ENCODE data around the gene PGLYRP4. TPM values are rescaled to one million over a fixed set of nuclear protein-coding genes. Genes with fewer than 3 reads are reported as not detected.
"Not testable (repeated sequence)": the region's sequence is repeated elsewhere in the genome, so short reads cannot be mapped to it uniquely, and the experiment has no call there.

The PGLYRP4 gene
- polyA plus RNA-seq, 1 donor from 2014 or later = not detected

GRCh38 chr1:153343040-153343681 is 5.5 kb downstream of the PGLYRP4 start:
- Mint-ChIP-seq H3K4me1 (peaks cover 17 to 24% (median 19%) of the 10 kb centered on the region in 3 donors), H3K27me3 (peaks cover 61% of the 10 kb centered on the region), H3K9me3 (no peaks in the 10 kb centered on the region), H3K27ac (no peak overlapping the region), H3K4me3 (no peak overlapping the region), H3K36me3 (no peaks in the 10 kb centered on the region)

- Mint-ChIP-seq H3K4me1 (peaks cover 17 to 24% (median 19%) of the 10 kb centered on the region in 3 donors), H3K36me3 (no peaks in the 10 kb centered on the region), H3K4me3 (no peak overlapping the region), H3K27ac (no peak overlapping the region), H3K9me3 (no peaks in the 10 kb centered on the region), H3K27me3 (peaks cover 54% of the 10 kb centered on the region)
Observed at GRCh38 chr1:153342178-153342577, 6.5 kb downstream of the PGLYRP4 start.

DNA sequence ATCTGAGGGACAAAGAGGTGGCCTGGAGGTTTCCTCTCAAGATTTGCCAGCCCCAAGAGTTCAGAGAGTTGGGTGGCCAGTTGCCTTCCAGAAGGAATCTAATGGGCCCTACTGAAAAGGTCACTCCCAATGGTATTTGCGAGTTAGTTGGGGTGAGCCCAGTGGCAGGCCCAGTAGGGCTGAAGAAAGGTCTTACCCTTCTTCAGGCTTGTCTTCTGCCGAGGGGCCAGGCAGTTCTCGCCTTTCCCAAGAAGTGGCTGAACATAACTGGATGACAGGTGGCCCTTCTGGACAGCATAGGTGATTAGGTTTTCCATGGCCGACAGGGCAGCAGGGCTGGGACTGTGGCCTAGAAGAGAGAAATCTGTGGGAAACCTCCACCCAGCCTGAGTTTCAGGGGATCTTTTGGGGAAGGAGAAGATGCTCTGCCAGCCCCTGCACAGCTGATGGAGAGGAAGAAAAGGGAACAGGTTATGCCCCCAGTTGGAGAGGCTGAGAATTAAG is 7.2 kb downstream of the PGLYRP4 start:
- H3K36me3 Mint-ChIP-seq = no peaks in the 10 kb centered on the region
- H3K9me3 Mint-ChIP-seq = no peaks in the 10 kb centered on the region
- H3K27me3 Mint-ChIP-seq = peaks cover 47% of the 10 kb centered on the region
- H3K27ac Mint-ChIP-seq = no peak overlapping the region
- H3K4me3 Mint-ChIP-seq = no peak overlapping the region
- peaks cover 15 to 21% (median 17%) of the 10 kb centered on the region in 3 donors for H3K4me1 Mint-ChIP-seq

GRCh38 chr1:153340356-153340755 is 8.3 kb downstream of the PGLYRP4 start:
- no peaks in the 10 kb centered on the region for H3K9me3 Mint-ChIP-seq
- no peak overlapping the region for H3K27ac Mint-ChIP-seq
- H3K27me3 Mint-ChIP-seq = peaks cover 39% of the 10 kb centered on the region
- peaks cover 5 to 10% (median 7%) of the 10 kb centered on the region in 3 donors for H3K4me1 Mint-ChIP-seq
- no peak overlapping the region for H3K4me3 Mint-ChIP-seq
- no peaks in the 10 kb centered on the region for H3K36me3 Mint-ChIP-seq

- peaks cover 36% of the 10 kb centered on the region for H3K27me3 Mint-ChIP-seq
- H3K4me3 Mint-ChIP-seq = no peak overlapping the region
Observed at GRCh38 chr1:153339802-153340201, 8.8 kb downstream of the PGLYRP4 start.

GRCh38 chr1:153337980-153338853 is 10.4 kb downstream of the PGLYRP4 start:
- H3K4me3 Mint-ChIP-seq = no peak overlapping the region
- peaks cover 0 to 3% (median 0%) of the 10 kb centered on the region in 3 donors for H3K4me1 Mint-ChIP-seq
- peaks cover 0 to 2% (median 2%) of the 10 kb centered on the region in 3 donors for H3K9me3 Mint-ChIP-seq
- peaks cover 1% of the 10 kb centered on the region for H3K36me3 Mint-ChIP-seq
- H3K27me3 Mint-ChIP-seq = peaks cover 26% of the 10 kb centered on the region
- no peak overlapping the region for H3K27ac Mint-ChIP-seq

More at GRCh38 chr1:153339802-153340201, 8.8 kb downstream of the PGLYRP4 start:
- Mint-ChIP-seq H3K36me3 (no peaks in the 10 kb centered on the region), H3K9me3 (peaks cover 0 to 2% (median 0%) of the 10 kb centered on the region in 3 donors), H3K4me1 (peaks cover 5 to 8% (median 6%) of the 10 kb centered on the region in 3 donors), H3K27ac (peak overlapping the region in 1 of 3 donors; percentile 59)

GRCh38 chr1:153336650-153337049 is 12.0 kb downstream of the PGLYRP4 start:
- peaks cover 15% of the 10 kb centered on the region for H3K27me3 Mint-ChIP-seq
- H3K27ac Mint-ChIP-seq = no peak overlapping the region
- peaks cover 2 to 6% (median 3%) of the 10 kb centered on the region in 3 donors for H3K9me3 Mint-ChIP-seq
- no peak overlapping the region for H3K4me3 Mint-ChIP-seq
- peaks cover 0 to 3% (median 0%) of the 10 kb centered on the region in 3 donors for H3K4me1 Mint-ChIP-seq
- peaks cover 1% of the 10 kb centered on the region for H3K36me3 Mint-ChIP-seq

DNA sequence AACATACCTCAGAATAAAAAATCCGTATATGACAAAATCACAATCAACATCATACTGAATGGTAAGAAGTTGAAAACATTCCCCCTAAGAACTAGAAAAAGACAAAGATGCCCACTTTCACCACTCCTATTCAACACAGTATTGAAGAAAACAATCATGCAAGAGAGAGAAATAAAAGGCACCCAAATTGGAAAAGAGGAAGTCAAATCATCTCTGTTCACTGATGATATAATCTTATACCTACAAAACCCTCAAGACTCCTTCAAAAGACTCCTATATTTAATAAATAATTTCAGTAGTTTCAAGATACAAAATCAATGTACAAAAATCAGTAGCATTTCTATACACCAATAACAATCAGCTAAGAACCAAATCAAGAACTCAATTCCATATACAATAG is 14.7 kb downstream of the PGLYRP4 start:
- Mint-ChIP-seq H3K4me1 (no peaks in the 10 kb centered on the region), H3K27ac (no peak overlapping the region), H3K27me3 (peaks cover 12% of the 10 kb centered on the region)

DNA sequence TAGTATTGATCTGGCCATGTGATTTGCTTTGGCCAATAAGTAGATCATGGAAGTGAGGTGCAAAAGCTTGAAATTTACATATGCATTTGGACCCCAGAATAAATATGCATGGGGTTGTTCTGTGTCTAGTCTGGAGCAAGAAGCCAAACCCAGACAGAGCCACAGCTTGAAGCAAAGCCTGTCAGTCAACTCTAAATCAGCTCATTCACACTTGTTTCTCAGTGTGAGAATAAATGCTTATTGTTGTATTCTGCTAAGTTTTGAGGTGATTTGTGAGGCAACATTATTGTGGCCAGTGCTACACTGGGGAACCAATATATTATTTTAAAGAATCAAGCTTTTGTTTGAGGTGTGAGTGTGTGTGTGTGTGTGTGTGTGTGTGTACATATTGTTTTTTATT is 23.7 kb downstream of the PGLYRP4 start:
- Mint-ChIP-seq H3K4me1 (peaks cover 0 to 4% (median 0%) of the 10 kb centered on the region in 3 donors), H3K27ac (no peak overlapping the region), H3K36me3 (no peaks in the 10 kb centered on the region), H3K4me3 (no peak overlapping the region), H3K9me3 (peaks cover 12 to 28% (median 24%) of the 10 kb centered on the region in 3 donors), H3K27me3 (peaks cover 13% of the 10 kb centered on the region)

More for the DNA sequence above, 14.7 kb downstream of the PGLYRP4 start:
- Mint-ChIP-seq H3K36me3 (peaks cover 1% of the 10 kb centered on the region), H3K4me3 (no peak overlapping the region), H3K9me3 (peaks cover 8 to 17% (median 10%) of the 10 kb centered on the region in 3 donors)

DNA sequence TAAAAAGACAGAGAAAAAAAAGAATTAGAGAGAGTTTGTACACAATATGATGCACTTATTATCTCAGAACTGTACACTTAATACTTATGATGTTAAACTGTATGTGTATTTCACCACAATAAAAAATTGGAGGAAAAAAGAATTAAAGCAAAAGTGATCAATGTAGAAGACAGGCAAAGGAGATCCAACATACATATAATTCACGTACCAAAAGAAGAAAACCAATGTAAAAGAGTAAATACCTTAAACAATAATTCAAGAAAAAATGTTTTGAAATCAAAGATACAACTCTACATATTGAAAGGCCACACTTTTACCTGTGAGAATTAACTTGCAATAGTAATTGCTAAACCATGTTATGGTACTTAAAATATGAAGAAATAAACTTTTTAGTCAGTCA is 26.1 kb downstream of the PGLYRP4 start:
- Mint-ChIP-seq H3K4me3 (no peak overlapping the region), H3K9me3 (peaks cover 9 to 18% (median 15%) of the 10 kb centered on the region in 3 donors), H3K36me3 (no peaks in the 10 kb centered on the region)

GRCh38 chr1:153318145-153318544 is 30.5 kb downstream of the PGLYRP4 start:
- not testable (repeated sequence) for H3K36me3 Mint-ChIP-seq, H3K4me1 Mint-ChIP-seq, H3K4me3 Mint-ChIP-seq, H3K27ac Mint-ChIP-seq
- Mint-ChIP-seq H3K9me3 (peaks cover 5 to 18% (median 8%) of the 10 kb centered on the region in 3 donors), H3K27me3 (peaks cover 15% of the 10 kb centered on the region)

More for the DNA sequence above, 26.1 kb downstream of the PGLYRP4 start:
- Mint-ChIP-seq H3K27me3 (peaks cover 16% of the 10 kb centered on the region), H3K27ac (no peak overlapping the region), H3K4me1 (peaks cover 0 to 4% (median 0%) of the 10 kb centered on the region in 3 donors)

DNA sequence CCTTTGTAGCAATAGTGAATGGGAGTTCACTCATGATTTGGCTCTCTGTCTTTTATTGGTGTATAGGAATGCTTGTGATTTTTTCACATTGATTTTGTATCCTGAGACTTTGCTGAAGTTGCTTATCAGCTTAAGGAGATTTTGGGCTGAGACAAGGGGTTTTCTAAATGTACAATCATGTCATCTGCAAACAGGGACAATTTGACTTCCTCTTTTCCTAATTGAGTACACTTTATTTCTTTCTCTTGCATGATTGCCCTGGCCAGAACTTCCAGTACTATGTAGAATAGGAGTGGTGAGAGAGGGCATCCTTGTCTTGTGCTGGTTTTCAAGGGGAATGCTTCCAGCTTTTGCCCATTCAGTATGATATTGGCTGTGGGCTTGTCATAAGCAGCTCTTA is 32.6 kb downstream of the PGLYRP4 start:
- not testable (repeated sequence) for H3K4me3 Mint-ChIP-seq, H3K9me3 Mint-ChIP-seq, H3K36me3 Mint-ChIP-seq, H3K27ac Mint-ChIP-seq, H3K4me1 Mint-ChIP-seq
- peaks cover 10% of the 10 kb centered on the region for H3K27me3 Mint-ChIP-seq

- not testable (repeated sequence) for H3K9me3 Mint-ChIP-seq
Observed at GRCh38 chr1:153314388-153314787, 34.3 kb downstream of the PGLYRP4 start.

GRCh38 chr1:153313288-153313687 is 35.4 kb downstream of the PGLYRP4 start:
- H3K4me3 Mint-ChIP-seq = no peak overlapping the region
- no peaks in the 10 kb centered on the region for H3K4me1 Mint-ChIP-seq
- no peaks in the 10 kb centered on the region for H3K36me3 Mint-ChIP-seq
- H3K27ac Mint-ChIP-seq = no peak overlapping the region
- H3K27me3 Mint-ChIP-seq = peaks cover 8% of the 10 kb centered on the region
- peaks cover 0 to 2% (median 2%) of the 10 kb centered on the region in 3 donors for H3K9me3 Mint-ChIP-seq

More at GRCh38 chr1:153314388-153314787, 34.3 kb downstream of the PGLYRP4 start:
- not testable (repeated sequence) for H3K27ac Mint-ChIP-seq, H3K4me3 Mint-ChIP-seq, H3K36me3 Mint-ChIP-seq, H3K4me1 Mint-ChIP-seq, H3K27me3 Mint-ChIP-seq

DNA sequence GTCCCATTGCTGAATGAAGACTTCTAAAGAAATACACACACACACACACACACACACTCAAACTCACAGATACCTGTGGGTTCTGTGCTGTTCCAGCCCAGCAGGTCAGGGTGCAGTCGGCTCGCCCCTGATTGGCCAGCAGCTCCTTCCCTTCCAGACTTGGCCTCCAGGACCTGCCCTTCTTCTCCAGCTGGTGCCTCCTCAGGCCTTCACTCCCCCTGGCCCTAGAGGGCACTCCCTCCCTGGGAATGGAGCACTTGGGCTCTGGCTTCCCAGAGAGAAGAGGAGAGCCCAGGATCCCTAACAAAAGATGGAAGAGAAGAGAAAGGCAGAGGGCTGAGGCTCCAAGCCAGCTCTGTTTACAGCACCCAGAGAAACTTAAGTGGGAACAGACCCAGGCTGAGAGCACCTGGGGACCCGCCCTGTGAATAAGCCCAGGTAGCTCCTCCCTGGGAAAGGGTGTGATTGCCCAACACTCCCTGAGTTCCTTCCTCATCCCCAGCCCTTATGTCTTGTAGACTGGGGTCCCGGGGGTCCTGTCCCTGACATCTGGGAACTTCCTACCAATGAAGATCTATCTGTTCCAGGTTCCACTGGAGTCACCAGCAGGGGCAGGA is 36.0 kb downstream of the PGLYRP4 start, which contains the start of gene PGLYRP3:
Gene PGLYRP3, minus strand, starts transcription at position 383 of the 617 bp plus-strand sequence. CDS start 2,287 bp downstream, outside the sequence.
- H3K4me1 Mint-ChIP-seq = peaks cover 0 to under 1% (median 0%) of the 10 kb centered on the region in 3 donors
- peaks cover 0 to 2% (median 2%) of the 10 kb centered on the region in 3 donors for H3K9me3 Mint-ChIP-seq
- H3K4me3 Mint-ChIP-seq = no peak within 1 kb of the TSS
- H3K27me3 Mint-ChIP-seq = peaks cover 10% of the 10 kb centered on the region
- H3K36me3 Mint-ChIP-seq = peaks cover under 1% of the 10 kb centered on the region
- H3K27ac Mint-ChIP-seq = no peak within 1 kb of the TSS
